ENCODE data around the gene KLHL33.

DNA sequence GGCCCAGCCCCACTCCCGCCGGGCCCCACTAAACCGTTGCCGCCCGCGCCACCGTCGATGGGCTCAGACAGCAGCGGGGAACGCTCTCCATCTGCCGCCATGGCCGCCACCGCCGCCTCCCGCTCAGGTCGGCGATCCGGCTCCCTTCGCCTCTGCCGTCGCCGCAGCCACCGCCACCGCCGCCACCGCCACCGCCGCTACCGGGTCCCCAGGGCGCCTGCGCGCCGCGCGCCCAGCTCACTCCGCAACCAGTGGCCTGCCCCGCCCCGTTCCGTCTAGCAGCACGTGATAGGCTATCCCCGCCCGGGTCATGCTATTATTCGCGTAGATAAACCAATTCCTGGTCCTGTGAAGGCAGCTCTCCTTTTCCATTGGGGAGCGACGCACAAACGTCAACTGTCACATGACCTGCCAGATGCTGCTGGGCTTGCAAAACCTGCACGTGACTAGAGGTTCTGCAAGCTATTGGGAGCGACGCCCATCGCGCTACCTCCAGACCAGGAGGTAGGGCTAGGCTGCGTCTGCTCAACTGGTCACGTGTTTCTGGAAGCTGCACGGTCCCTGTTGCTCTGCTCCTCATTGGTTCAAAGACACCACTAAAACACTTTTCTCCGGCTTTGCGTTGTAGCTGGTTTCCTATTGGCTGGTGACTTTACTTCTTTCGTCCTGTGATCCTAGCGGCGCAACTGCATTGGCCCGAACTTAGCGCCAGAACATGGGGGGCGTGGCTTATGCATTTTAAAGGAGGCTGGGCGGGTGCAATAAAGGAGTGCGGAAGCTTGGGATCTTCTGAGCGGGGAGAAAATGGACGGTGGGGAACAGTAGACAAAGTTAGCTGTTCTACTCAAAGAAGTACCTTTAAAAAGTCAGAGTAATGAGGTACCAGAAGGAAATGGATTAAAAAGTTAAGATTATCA is 25.5 kb upstream of the KLHL33 start, which contains the start of gene PIP4P1:
- TF ChIP-seq, protein P1, sequence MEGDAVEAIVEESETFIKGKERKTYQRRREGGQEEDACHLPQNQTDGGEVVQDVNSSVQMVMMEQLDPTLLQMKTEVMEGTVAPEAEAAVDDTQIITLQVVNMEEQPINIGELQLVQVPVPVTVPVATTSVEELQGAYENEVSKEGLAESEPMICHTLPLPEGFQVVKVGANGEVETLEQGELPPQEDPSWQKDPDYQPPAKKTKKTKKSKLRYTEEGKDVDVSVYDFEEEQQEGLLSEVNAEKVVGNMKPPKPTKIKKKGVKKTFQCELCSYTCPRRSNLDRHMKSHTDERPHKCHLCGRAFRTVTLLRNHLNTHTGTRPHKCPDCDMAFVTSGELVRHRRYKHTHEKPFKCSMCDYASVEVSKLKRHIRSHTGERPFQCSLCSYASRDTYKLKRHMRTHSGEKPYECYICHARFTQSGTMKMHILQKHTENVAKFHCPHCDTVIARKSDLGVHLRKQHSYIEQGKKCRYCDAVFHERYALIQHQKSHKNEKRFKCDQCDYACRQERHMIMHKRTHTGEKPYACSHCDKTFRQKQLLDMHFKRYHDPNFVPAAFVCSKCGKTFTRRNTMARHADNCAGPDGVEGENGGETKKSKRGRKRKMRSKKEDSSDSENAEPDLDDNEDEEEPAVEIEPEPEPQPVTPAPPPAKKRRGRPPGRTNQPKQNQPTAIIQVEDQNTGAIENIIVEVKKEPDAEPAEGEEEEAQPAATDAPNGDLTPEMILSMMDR (IDR thresholded peaks at IDR 0.05): no peak
- TF ChIP-seq POLR2AphosphoS5 (IDR thresholded peaks at IDR 0.05): peak; percentile 46 to 93 (median 91)
- peak; percentile 76 for TF ChIP-seq POLR2A (IDR thresholded peaks at IDR 0.05)
